Mesenchymal stem cell (in vitro differentiated cells and primary cell): ENCODE measurements around the gene HTRA2.
"Not testable (repeated sequence)": the region's sequence is repeated elsewhere in the genome, so short reads cannot be mapped to it uniquely, and the experiment has no call there.

Source experiments
- DNase-seq: peaks from one replicate; pipeline ENCODE4 v3.0.0-alpha.2; 2013
- H2AFZ ChIP-seq: one replicate; pipeline ENCODE4 v1.6.1; 2013; ENCODE audit warnings: low read depth, mild to moderate bottlenecking, control low read depth, inconsistent platforms, low read length, moderate library complexity
- H2AK5ac ChIP-seq: 2 replicates; pipeline ENCODE4 v1.6.1; 2013; ENCODE audit warnings: low read length, moderate library complexity, mild to moderate bottlenecking, inconsistent platforms; ENCODE audit not compliant: severe bottlenecking
- H2BK120ac ChIP-seq: one replicate; pipeline ENCODE4 v1.6.1; 2013; ENCODE audit warnings: low read depth, mild to moderate bottlenecking, inconsistent platforms, low read length, moderate library complexity
- H2BK12ac ChIP-seq, 2 experiments: one replicate each; pipeline ENCODE4 v1.6.1; 2013; ENCODE audit warnings: inconsistent platforms in 2 of 2, low read length in 2 of 2, mild to moderate bottlenecking in 2 of 2, moderate library complexity in 2 of 2, control low read depth in 1 of 2
- H2BK15ac ChIP-seq: one replicate; pipeline ENCODE4 v1.6.1; 2013; ENCODE audit warnings: mild to moderate bottlenecking, low read depth, inconsistent platforms; ENCODE audit not compliant: poor library complexity, severe bottlenecking
- H2BK5ac ChIP-seq: 2 replicates; pipeline ENCODE4 v1.6.1; 2013; ENCODE audit warnings: low read depth, mild to moderate bottlenecking, low read length, control low read depth, inconsistent platforms; ENCODE audit not compliant: poor library complexity, severe bottlenecking
- H3K14ac ChIP-seq, 2 experiments: one replicate each; pipeline ENCODE4 v1.6.1; 2013; ENCODE audit warnings: inconsistent platforms in 2 of 2, low read length in 2 of 2, control low read depth in 1 of 2, mild to moderate bottlenecking in 1 of 2, moderate library complexity in 1 of 2
- H3K18ac ChIP-seq, 2 experiments: one replicate each; pipeline ENCODE4 v1.6.1; 2013; ENCODE audit warnings: inconsistent platforms in 2 of 2, low read length in 2 of 2, control low read depth in 1 of 2, low read depth in 1 of 2, mild to moderate bottlenecking in 1 of 2
- H3K23ac ChIP-seq, 2 experiments: one replicate each; pipeline ENCODE4 v1.6.1; 2013; ENCODE audit warnings: inconsistent platforms in 2 of 2, low read length in 2 of 2, mild to moderate bottlenecking in 2 of 2, moderate library complexity in 2 of 2, control low read depth in 1 of 2
- H3K27ac ChIP-seq: 2 replicates; pipeline ENCODE4 v1.5.1; 2013; ENCODE audit warnings: mild to moderate bottlenecking, moderate library complexity, low read length, control low read depth, inconsistent platforms; ENCODE audit not compliant: poor library complexity, severe bottlenecking
- H3K27me3 ChIP-seq, 2 experiments: 2 replicates each; pipeline versions ENCODE4 v1.6.1 to v1.7.0; 2013; ENCODE audit warnings: low read length in 2 of 2, mild to moderate bottlenecking in 2 of 2, moderate library complexity in 2 of 2, control low read depth in 1 of 2, inconsistent platforms in 1 of 2; ENCODE audit not compliant: control insufficient read depth in 1 of 2, insufficient read depth in 1 of 2
- H3K36me3 ChIP-seq, 2 experiments: 2 replicates each; pipeline versions ENCODE4 v1.6.1 to v1.7.0; 2013; ENCODE audit warnings: low read length in 2 of 2, control low read depth in 1 of 2, inconsistent platforms in 1 of 2, low read depth in 1 of 2, mild to moderate bottlenecking in 1 of 2; ENCODE audit not compliant: insufficient read depth in 2 of 2, control insufficient read depth in 1 of 2
- H3K4ac ChIP-seq, 2 experiments: one replicate each; pipeline ENCODE4 v1.6.1; 2013; ENCODE audit warnings: inconsistent platforms in 2 of 2, low read length in 2 of 2, mild to moderate bottlenecking in 2 of 2, moderate library complexity in 2 of 2, control low read depth in 1 of 2, low read depth in 1 of 2
- H3K4me1 ChIP-seq: 2 replicates; pipeline ENCODE4 v1.6.1; 2013; ENCODE audit warnings: low read depth, low read length, control low read depth; ENCODE audit not compliant: control insufficient read depth, insufficient read depth
- H3K4me2 ChIP-seq: 2 replicates; pipeline ENCODE4 v1.6.1; 2013; ENCODE audit warnings: low read length, mild to moderate bottlenecking, inconsistent platforms; ENCODE audit not compliant: poor library complexity, severe bottlenecking
- H3K4me3 ChIP-seq, 2 experiments: 2 replicates each; pipeline versions ENCODE4 v1.5.1 to v1.7.0; 2013; ENCODE audit warnings: low read length in 2 of 2, mild to moderate bottlenecking in 2 of 2, control low read depth in 1 of 2, low read depth in 1 of 2; ENCODE audit not compliant: insufficient read depth in 1 of 2
- H3K79me1 ChIP-seq: replicated peaks from 2 replicates; pipeline ENCODE4 v1.6.1; 2013; ENCODE audit warnings: mild to moderate bottlenecking, control low read depth, low read length, inconsistent platforms; ENCODE audit not compliant: poor library complexity, severe bottlenecking
- H3K9ac ChIP-seq: 2 replicates; pipeline ENCODE4 v1.7.0; 2013; ENCODE audit warnings: mild to moderate bottlenecking, low read length, moderate library complexity
- H3K9me3 ChIP-seq: 2 replicates; pipeline ENCODE4 v1.7.0; 2013; ENCODE audit warnings: mild to moderate bottlenecking, low read length; ENCODE audit not compliant: control insufficient read depth
- H4K8ac ChIP-seq: one replicate; pipeline ENCODE4 v1.6.1; 2013; ENCODE audit warnings: inconsistent platforms, mild to moderate bottlenecking, low read length, moderate library complexity
- H4K91ac ChIP-seq: one replicate; pipeline ENCODE4 v1.6.1; 2013; ENCODE audit warnings: mild to moderate bottlenecking, low read length, inconsistent platforms
- WGBS: methylation state at CpG from one replicate; pipeline ENCODE4 v1.1.7; 2013; ENCODE audit warnings: mixed read lengths; 5-methylcytosine and 5-hydroxymethylcytosine counted together

The HTRA2 gene

GRCh38 chr2:74560591-74560990 lies 30.9 kb downstream of the HTRA2 start:
- H3K4me2 ChIP-seq: no peak overlapping the region
- H3K9me3 ChIP-seq: no peaks in the 10 kb centered on the region
- H3K27me3 ChIP-seq: no peaks in the 10 kb centered on the region
- H3K4ac ChIP-seq: no peak overlapping the region
- H2AFZ ChIP-seq: no peak overlapping the region
- no peak overlapping the region for H3K23ac ChIP-seq
- H3K4me3 ChIP-seq: no peak overlapping the region
- no peak overlapping the region for H3K27ac ChIP-seq
- no peak overlapping the region for H2AK5ac ChIP-seq
- peak overlapping the region in 1 of 2 experiments; percentile 32 for H2BK12ac ChIP-seq
- H4K91ac ChIP-seq: peak overlapping the region; percentile 25
- no peak overlapping the region for H2BK5ac ChIP-seq
- H4K8ac ChIP-seq: no peak overlapping the region
- H3K79me1 ChIP-seq: peaks cover 19% of the 10 kb centered on the region
- no peak overlapping the region for H2BK120ac ChIP-seq
- DNase-seq: no peak
- no peak overlapping the region for H2BK15ac ChIP-seq
- peak overlapping the region in 1 of 2 experiments; percentile 68 for H3K14ac ChIP-seq
- peak overlapping the region in 1 of 2 experiments; percentile 42 for H3K18ac ChIP-seq
- H3K9ac ChIP-seq: no peak overlapping the region
- peaks cover 12% of the 10 kb centered on the region for H3K4me1 ChIP-seq
- 72% methylated on average over 3 of the region's 6 CpGs for WGBS
- peaks cover 13 to 22% of the 10 kb centered on the region in 2 experiments for H3K36me3 ChIP-seq

- peaks cover 12 to 20% of the 10 kb centered on the region in 2 experiments for H3K36me3 ChIP-seq
- 98% methylated on average over 1 of the region's 1 CpG for WGBS
- H2BK120ac ChIP-seq, H2BK15ac ChIP-seq, H3K23ac ChIP-seq, H3K9ac ChIP-seq, H4K8ac ChIP-seq, DNase-seq, H3K4me1 ChIP-seq, H3K18ac ChIP-seq, H3K4ac ChIP-seq, H3K4me2 ChIP-seq, H2AFZ ChIP-seq, H2BK5ac ChIP-seq, H4K91ac ChIP-seq, H3K14ac ChIP-seq, H3K27ac ChIP-seq, H2AK5ac ChIP-seq, H3K4me3 ChIP-seq, H2BK12ac ChIP-seq, H3K27me3 ChIP-seq, H3K9me3 ChIP-seq: not testable (repeated sequence)
- H3K79me1 ChIP-seq: peaks cover 15% of the 10 kb centered on the region
These were observed 31.3 kb downstream of the HTRA2 start for GRCh38 chr2:74561022-74561421.

- Histone ChIP-seq H4K8ac (peak overlapping the region; percentile 27), H3K4me3 (no peak overlapping the region), H3K4ac (no peak overlapping the region), H3K14ac (peak overlapping the region in 1 of 2 experiments; percentile 53), H3K9me3 (no peaks in the 10 kb centered on the region), H2BK15ac (no peak overlapping the region), H3K9ac (no peak overlapping the region), H3K18ac (peak overlapping the region in 1 of 2 experiments; percentile 50), H3K79me1 (peaks cover 3% of the 10 kb centered on the region), H4K91ac (peak overlapping the region; percentile 31), H2BK12ac (peak overlapping the region in 1 of 2 experiments; percentile 45), H2BK120ac (no peak overlapping the region), H2AK5ac (no peak overlapping the region), H2AFZ (no peak overlapping the region), H3K27ac (no peak overlapping the region), H3K4me2 (no peak overlapping the region), H3K23ac (no peak overlapping the region), H3K36me3 (peaks cover 0 to 8% of the 10 kb centered on the region in 2 experiments), H2BK5ac (no peak overlapping the region), H3K27me3 (no peaks in the 10 kb centered on the region), H3K4me1 (peaks cover 8% of the 10 kb centered on the region)
- WGBS: 91% methylated on average over 6 of the region's 7 CpGs
- DNase-seq: no peak
These were observed 32.5 kb downstream of the HTRA2 start for GRCh38 chr2:74562126-74562775.

- WGBS: 89% methylated on average over 4 of the region's 5 CpGs
These were observed 34.5 kb downstream of the HTRA2 start for GRCh38 chr2:74564222-74564621.

More at GRCh38 chr2:74564222-74564621, 34.5 kb downstream of the HTRA2 start:
- Histone ChIP-seq H2BK12ac (no peak overlapping the region), H4K8ac (no peak overlapping the region), H3K14ac (no peak overlapping the region), H3K4me1 (peaks cover 8% of the 10 kb centered on the region), H3K4me3 (no peak overlapping the region), H3K27ac (no peak overlapping the region), H3K18ac (no peak overlapping the region), H2BK120ac (no peak overlapping the region), H3K79me1 (no peaks in the 10 kb centered on the region), H3K9me3 (no peaks in the 10 kb centered on the region), H3K23ac (no peak overlapping the region), H3K4ac (no peak overlapping the region), H3K36me3 (no peaks in the 10 kb centered on the region), H2AFZ (no peak overlapping the region), H2BK15ac (no peak overlapping the region), H3K27me3 (no peaks in the 10 kb centered on the region), H2BK5ac (no peak overlapping the region), H3K4me2 (peak overlapping the region; percentile 14), H4K91ac (no peak overlapping the region), H3K9ac (no peak overlapping the region), H2AK5ac (no peak overlapping the region)
- no peak for DNase-seq
